DND-41 (cell line): Measurements from ENCODE around the gene MDC1.

Source experiments
- EZH2 ChIP-seq: IDR thresholded peaks from 3 replicates; pipeline ENCODE4 v1.6.1; 2012; ENCODE audit warnings: borderline replicate concordance, low read depth, mild to moderate bottlenecking, moderate library complexity, low read length, inconsistent platforms; ENCODE audit not compliant: severe bottlenecking
- TF ChIP-seq, protein P1 (sequence below): IDR thresholded peaks from 2 replicates; pipeline ENCODE4 v1.5.1; 2012; ENCODE audit warnings: borderline replicate concordance, low read length, moderate library complexity, mild to moderate bottlenecking; ENCODE audit not compliant: poor library complexity, severe bottlenecking; ENCODE audit errors: extremely low read depth

DNA sequence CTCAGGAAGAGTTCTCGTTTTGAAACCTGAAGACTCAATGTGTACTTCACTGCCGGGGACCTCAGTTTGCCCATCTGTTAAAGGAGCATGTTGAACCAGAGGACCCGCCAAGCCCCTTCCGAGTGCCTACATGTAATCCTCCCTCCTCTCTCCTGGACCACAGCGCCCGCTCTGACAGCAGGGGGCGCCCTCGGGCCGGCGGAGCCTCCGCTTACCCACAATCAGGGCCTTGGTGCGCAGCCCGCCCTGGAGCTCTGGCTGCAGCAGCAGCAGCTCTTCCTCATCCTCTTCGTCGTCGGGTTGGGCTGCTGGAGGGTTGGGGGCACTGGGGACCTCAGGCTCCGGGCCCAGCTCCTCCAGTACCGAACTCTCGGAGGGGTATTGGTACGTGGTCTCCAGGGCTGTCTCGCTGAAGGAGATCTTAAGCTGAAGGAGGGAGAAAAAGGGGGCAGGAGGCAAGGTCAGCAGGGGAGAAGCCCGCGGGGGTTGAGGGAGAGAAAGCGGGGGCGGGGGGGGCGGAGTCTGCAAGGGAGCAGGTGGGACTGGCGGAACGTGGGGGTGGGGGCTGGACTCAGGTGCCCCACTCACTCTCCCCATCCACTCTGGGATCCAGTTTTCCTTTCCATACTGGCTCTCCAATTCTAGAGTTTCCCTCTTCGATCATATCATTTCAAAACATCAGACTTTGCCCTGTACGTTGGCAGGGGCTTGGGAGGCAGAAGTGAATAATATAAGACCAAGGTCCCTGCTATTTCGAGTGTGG lies 37.9 kb downstream of the MDC1 start:
- TF ChIP-seq, protein P1, sequence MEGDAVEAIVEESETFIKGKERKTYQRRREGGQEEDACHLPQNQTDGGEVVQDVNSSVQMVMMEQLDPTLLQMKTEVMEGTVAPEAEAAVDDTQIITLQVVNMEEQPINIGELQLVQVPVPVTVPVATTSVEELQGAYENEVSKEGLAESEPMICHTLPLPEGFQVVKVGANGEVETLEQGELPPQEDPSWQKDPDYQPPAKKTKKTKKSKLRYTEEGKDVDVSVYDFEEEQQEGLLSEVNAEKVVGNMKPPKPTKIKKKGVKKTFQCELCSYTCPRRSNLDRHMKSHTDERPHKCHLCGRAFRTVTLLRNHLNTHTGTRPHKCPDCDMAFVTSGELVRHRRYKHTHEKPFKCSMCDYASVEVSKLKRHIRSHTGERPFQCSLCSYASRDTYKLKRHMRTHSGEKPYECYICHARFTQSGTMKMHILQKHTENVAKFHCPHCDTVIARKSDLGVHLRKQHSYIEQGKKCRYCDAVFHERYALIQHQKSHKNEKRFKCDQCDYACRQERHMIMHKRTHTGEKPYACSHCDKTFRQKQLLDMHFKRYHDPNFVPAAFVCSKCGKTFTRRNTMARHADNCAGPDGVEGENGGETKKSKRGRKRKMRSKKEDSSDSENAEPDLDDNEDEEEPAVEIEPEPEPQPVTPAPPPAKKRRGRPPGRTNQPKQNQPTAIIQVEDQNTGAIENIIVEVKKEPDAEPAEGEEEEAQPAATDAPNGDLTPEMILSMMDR, result peak; percentile 99
- no peak for TF ChIP-seq EZH2
